Measurements from ENCODE around the gene CPED1.

DNA sequence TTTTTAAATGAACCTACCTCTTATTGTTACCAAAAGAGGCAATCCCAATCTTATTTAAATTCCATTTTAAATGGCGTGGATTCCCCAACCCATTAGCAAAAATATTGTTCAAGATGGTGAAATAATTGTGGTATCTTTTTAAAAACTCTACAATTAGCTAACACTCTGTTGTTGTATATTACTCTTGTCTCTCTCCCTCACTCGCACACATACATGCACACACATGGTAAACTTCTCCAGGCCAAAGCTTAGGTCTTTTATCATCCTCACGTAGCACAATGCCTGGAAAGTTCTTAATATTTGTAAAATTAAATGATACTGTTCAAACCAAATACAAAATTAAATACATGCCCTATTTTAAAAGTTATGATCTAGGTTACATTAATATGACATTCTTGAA lies 171.0 kb downstream of the CPED1 start:
- TF ChIP-seq, protein P1, sequence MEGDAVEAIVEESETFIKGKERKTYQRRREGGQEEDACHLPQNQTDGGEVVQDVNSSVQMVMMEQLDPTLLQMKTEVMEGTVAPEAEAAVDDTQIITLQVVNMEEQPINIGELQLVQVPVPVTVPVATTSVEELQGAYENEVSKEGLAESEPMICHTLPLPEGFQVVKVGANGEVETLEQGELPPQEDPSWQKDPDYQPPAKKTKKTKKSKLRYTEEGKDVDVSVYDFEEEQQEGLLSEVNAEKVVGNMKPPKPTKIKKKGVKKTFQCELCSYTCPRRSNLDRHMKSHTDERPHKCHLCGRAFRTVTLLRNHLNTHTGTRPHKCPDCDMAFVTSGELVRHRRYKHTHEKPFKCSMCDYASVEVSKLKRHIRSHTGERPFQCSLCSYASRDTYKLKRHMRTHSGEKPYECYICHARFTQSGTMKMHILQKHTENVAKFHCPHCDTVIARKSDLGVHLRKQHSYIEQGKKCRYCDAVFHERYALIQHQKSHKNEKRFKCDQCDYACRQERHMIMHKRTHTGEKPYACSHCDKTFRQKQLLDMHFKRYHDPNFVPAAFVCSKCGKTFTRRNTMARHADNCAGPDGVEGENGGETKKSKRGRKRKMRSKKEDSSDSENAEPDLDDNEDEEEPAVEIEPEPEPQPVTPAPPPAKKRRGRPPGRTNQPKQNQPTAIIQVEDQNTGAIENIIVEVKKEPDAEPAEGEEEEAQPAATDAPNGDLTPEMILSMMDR (IDR thresholded peaks at IDR 0.05) = no peak
- TF ChIP-seq POLR2A (IDR thresholded peaks at IDR 0.05) = no peak
